A673 (cell line): ENCODE results near the gene SPG7. TPM values are rescaled to one million over a fixed set of nuclear protein-coding genes. Genes with fewer than 3 reads are reported as not detected.
A peak's percentile ranks its signal among the peaks of the same experiment; 100 is the strongest.

ENCODE experiments used
- BruUV-seq: library from RNA; stranded (reverse); fragments of 400-500 nt; replicated peaks from 2 replicates; lab custom pipeline; 2021; lab: Mats Ljungman, UMichigan
- CTCF ChIA-PET: fragments of 300-600 bp; sonication (Branson Sonifier 250); formaldehyde crosslinking; loops from one replicate; lab custom pipeline; 2022; ENCODE audit warnings: antibody characterized with exemption; lab: Charles Lee
- POLR2A ChIA-PET: fragments of 300-600 bp; sonication (Branson Sonifier 250); formaldehyde crosslinking; loops from one replicate; lab custom pipeline; 2022; ENCODE audit warnings: antibody characterized with exemption; ENCODE audit not compliant: low non-redundant PET; lab: Charles Lee
- DNase-seq: peaks from one replicate; pipeline ENCODE4 v3.0.0-alpha.2; 2015; ENCODE audit warnings: low spot score
- H3K27ac ChIP-seq: fragments of 200-600 bp; sonication (generic); 2 replicates; pipeline ENCODE4 v1.5.1; 2016; ENCODE audit warnings: mixed run types, low read depth, mild to moderate bottlenecking, mixed read lengths, antibody characterized with exemption, low read length; ENCODE audit not compliant: poor library complexity, severe bottlenecking
- H3K27me3 ChIP-seq: fragments of 200-600 bp; sonication (generic); replicated peaks from 2 replicates; pipeline ENCODE4 v1.6.1; 2017; ENCODE audit warnings: mixed run types, low read depth, mild to moderate bottlenecking, mixed read lengths, antibody characterized with exemption, low read length; ENCODE audit not compliant: insufficient read depth, poor library complexity
- H3K36me3 ChIP-seq: fragments of 200-600 bp; sonication (generic); 2 replicates; pipeline ENCODE4 v1.6.1; 2016; ENCODE audit warnings: mixed run types, mild to moderate bottlenecking, mixed read lengths, antibody characterized with exemption, low read length; ENCODE audit not compliant: insufficient read depth, poor library complexity, severe bottlenecking
- H3K4me1 ChIP-seq: fragments of 200-600 bp; sonication (generic); 2 replicates; pipeline ENCODE4 v1.6.1; 2017; ENCODE audit warnings: mixed run types, mild to moderate bottlenecking, mixed read lengths, antibody characterized with exemption, low read length; ENCODE audit not compliant: insufficient read depth, poor library complexity, severe bottlenecking
- H3K4me3 ChIP-seq: fragments of 200-600 bp; sonication (generic); 2 replicates; pipeline ENCODE4 v1.5.1; 2016; ENCODE audit warnings: low read depth, mixed run types, mild to moderate bottlenecking, mixed read lengths, low read length; ENCODE audit not compliant: poor library complexity, severe bottlenecking
- H3K9me3 ChIP-seq: fragments of 200-600 bp; sonication (generic); 2 replicates; pipeline ENCODE4 v1.6.1; 2016; ENCODE audit warnings: mixed run types, low read depth, mild to moderate bottlenecking, mixed read lengths, antibody characterized with exemption, low read length; ENCODE audit not compliant: poor library complexity, severe bottlenecking
- CTCF ChIP-seq: fragments of 300-800, 200-600 bp; sonication (generic); conservative IDR thresholded peaks from 2 replicates; pipeline ENCODE4 v1.5.1; 2017; ENCODE audit warnings: low read depth, mild to moderate bottlenecking, antibody characterized with exemption, low read length, moderate library complexity, mixed read lengths
- EZH2 ChIP-seq: fragments of 200-600 bp; sonication (generic); IDR thresholded peaks from 2 replicates; pipeline ENCODE4 v1.6.1; 2017; ENCODE audit warnings: borderline replicate concordance, low read depth, mild to moderate bottlenecking, mixed read lengths, antibody characterized with exemption, low read length; ENCODE audit not compliant: poor library complexity, severe bottlenecking
- intact Hi-C: fragments of 100-400 bp; cut with micrococcal nuclease; formaldehyde crosslinking; loops from one replicate; pipeline ENCODE4 v1.10.0; 2022; ENCODE audit not compliant: unreplicated experiment
- total RNA-seq: library from RNA; stranded (reverse); gene quantifications from 2 replicates; pipeline ENCODE4 v1.2.3, GENCODE V29; 2021

The SPG7 gene
- total RNA-seq, 1 experiment from 2014 or later = 113 TPM

- intact Hi-C loops = no loop called here
- POLR2A ChIA-PET = no interaction called here
These were observed 90.0 kb downstream of the SPG7 start for GRCh38 chr16:89598199-89598598.

GRCh38 chr16:89599451-89599858 lies 91.3 kb downstream of the SPG7 start:
- no TSS peak for BruUV-seq
- Histone ChIP-seq H3K36me3 (peaks cover 8% of the 10 kb centered on the region), H3K4me1 (peaks cover 14% of the 10 kb centered on the region), H3K27me3 (no peaks in the 10 kb centered on the region), H3K27ac (no peak overlapping the region), H3K9me3 (no peaks in the 10 kb centered on the region), H3K4me3 (no peak overlapping the region)
- intact Hi-C loops = no loop called here
- no peak for TF ChIP-seq EZH2
- TF ChIP-seq CTCF = 0 out of 2 replicates have a peak, but pooled peaks have one; percentile 25
- no peak for DNase-seq
- CTCF ChIA-PET = interaction anchor here (0.8 kb wide), 1 partner anchor 51 kb away, joined by 5 read pairs; no protein-coding TSS in a partner anchor
- POLR2A ChIA-PET = no interaction called here

More at GRCh38 chr16:89598199-89598598, 90.0 kb downstream of the SPG7 start:
- Histone ChIP-seq H3K4me3 (no peak overlapping the region), H3K9me3 (no peaks in the 10 kb centered on the region), H3K4me1 (peaks cover 14% of the 10 kb centered on the region), H3K27ac (no peak overlapping the region), H3K27me3 (no peaks in the 10 kb centered on the region), H3K36me3 (peaks cover 9% of the 10 kb centered on the region)
- DNase-seq = peak; percentile 51
- CTCF ChIA-PET = no interaction called here
- BruUV-seq = no TSS peak
- no peak for TF ChIP-seq CTCF
- no peak for TF ChIP-seq EZH2

GRCh38 chr16:89599902-89600301 lies 91.7 kb downstream of the SPG7 start:
- BruUV-seq = no TSS peak
- Histone ChIP-seq H3K27me3 (no peaks in the 10 kb centered on the region), H3K4me1 (peaks cover 14% of the 10 kb centered on the region), H3K36me3 (peaks cover 8% of the 10 kb centered on the region), H3K27ac (no peak overlapping the region), H3K4me3 (no peak overlapping the region), H3K9me3 (no peaks in the 10 kb centered on the region)
- CTCF ChIA-PET = interaction anchor here (0.8 kb wide), 1 partner anchor 51 kb away, joined by 5 read pairs; no protein-coding TSS in a partner anchor
- intact Hi-C loops = no loop called here
- POLR2A ChIA-PET = no interaction called here
- TF ChIP-seq EZH2 (no peak), CTCF (no peak)
- no peak for DNase-seq
